HG03439 (cell line): ENCODE measurements around the gene MAD1L1.

Experiments used
- ATAC-seq: cut with Tn5 transposase; IDR thresholded peaks from one replicate; pipeline ENCODE4 v1.9.1; 2021; ENCODE audit warnings: mild to moderate bottlenecking, moderate library complexity; ENCODE audit not compliant: unreplicated experiment

Gene MAD1L1

DNA sequence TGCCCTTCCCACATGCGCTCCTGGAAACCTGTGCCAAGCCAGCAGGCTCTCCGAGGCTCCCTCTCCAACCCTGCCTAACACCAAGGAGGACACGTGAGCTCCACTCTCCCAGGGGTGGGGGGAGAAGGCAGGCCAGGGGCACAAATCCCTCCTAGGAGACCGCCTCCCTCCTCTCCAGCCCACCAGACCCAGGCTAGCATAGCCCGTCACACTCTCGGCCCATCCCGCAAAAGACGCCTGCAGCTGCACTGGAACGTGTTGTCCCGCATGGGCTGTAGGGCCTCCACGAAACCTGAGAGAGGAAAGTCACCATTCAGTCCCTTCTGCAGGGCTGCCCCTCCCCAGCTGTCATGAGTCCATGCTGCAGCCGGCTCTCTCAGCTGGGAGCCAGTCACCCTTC is 126.3 kb downstream of the MAD1L1 start:
- ATAC-seq, result no peak

DNA sequence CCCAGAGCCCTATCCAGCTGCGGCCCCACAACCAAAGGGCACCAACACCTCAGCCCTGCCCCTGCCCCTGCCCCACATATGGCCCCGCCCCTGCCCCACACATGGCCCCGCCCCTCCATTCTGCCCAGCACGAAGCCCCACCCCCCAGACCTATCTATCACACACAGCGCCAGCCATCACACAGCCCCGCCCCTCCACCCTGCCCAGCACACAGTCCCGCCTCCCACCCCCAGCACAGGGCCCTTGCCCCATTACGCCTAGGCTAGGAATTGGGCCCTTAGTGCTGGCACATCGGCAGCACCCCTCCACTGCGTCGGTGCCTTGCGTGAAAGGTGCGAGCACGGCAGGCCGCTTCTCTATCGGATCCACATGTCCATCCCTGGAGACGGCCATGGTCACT is 126.8 kb downstream of the MAD1L1 start:
- no peak for ATAC-seq

DNA sequence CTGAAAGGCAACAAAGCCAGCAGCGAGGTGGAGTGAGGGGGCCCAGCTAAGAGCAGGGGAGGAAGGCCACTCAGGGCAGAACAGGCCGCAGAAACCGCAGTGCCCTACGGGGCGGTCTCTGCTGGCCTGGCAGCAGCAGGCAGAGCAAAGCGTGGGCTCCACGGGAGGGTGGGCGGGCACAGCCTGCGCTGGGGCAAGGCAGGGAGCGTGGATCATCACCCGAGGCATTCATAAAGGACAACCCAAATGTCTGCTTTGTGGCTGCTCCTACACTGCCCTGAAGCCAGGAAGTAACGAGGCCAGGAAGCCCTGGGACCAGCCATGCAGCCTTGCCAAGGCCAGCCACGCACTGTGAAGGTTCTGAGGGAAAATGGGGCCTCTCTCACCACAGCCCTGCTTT is 127.5 kb downstream of the MAD1L1 start:
- ATAC-seq, result no peak

DNA sequence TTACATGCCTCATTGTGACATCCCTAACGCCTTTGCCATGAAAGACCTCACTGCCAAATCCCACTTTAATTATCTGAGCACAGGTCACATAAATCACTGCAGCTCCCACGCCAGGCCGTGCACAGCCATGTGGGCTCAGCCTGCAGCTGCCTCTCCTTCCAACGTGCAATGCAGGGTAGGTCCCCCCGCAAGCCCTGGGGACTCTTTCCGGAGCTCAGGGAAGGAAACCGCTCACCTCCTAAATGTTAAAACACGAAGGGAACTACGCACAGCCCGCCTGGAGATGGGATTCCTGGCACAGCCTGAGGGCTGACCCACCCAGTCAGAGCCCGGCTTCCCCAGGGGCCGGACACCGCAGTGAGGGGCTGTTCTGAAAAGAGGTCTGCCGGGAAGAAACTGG is 128.0 kb downstream of the MAD1L1 start:
- no peak for ATAC-seq

DNA sequence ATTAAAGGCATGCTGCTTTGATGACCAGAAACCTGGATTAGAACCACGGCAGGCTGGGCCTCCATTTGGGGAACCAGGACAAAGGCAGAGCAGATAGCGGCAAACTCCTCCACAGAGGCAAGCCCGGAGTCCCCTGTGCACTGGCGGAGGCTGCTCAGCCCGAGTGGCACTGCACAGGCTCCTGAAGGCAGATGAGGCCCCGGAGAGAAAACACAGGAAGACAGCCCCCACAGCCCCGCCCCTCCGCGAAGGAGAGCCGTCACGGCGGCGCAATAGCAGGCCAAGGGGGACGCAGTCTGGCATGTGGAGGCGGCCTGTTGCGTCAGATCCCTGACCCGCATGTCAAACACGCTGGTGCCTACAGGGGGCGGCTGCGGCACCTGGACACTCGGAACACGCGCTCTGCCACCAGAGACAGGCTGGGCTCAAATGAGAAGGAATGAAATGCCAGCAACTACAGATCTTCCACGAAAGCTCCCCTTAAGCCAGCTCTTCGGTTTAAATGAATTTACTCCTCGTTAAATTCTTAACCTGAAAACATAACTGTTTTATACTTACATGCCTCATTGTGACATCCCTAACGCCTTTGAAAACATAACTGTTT is 128.5 kb downstream of the MAD1L1 start:
- ATAC-seq, result no peak

DNA sequence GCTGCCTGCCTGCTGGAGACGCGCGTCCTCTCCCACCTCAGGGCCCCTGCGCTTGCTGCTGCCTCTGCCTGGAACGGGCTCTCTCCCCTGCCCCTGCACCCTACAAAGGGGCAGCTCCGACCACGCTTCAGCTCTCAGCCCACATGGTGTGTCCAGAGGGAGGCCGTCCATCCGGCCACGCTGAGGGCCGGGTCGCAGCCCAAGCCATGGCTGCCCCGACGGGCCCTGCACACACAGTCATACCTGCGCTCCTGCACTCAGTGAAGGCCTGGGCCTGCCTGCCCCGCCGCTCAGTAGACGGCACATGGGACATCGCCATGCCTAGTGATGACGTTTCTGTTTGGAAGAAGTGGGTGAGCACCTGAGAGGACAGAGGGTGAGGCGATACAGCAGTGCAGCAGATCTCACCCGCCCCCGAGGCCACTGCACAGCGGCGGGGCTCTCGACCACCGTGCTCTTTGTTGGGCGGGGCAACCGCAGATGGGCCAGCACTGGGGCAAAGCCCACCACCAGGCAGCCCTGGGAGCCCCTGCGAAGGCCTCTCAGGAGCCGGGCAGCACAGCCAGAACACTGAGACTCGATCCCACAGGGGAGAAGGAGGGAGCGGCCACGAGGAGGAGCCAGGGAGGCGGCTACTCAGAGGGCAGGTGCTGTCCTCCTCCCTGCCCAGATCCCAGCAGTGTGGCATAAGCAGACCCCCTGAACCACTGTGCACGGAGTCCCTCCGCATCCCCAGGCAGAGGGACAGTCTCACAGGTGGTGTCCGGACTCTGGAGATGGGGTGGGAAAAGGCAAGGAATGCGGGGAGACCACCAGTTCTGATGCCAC is 129.5 kb downstream of the MAD1L1 start:
- ATAC-seq, result no peak

- ATAC-seq, result no peak
These were observed 130.4 kb downstream of the MAD1L1 start for GRCh38 chr7:2102375-2102723.

- ATAC-seq, result no peak
These were observed 130.9 kb downstream of the MAD1L1 start for GRCh38 chr7:2101630-2102374.

DNA sequence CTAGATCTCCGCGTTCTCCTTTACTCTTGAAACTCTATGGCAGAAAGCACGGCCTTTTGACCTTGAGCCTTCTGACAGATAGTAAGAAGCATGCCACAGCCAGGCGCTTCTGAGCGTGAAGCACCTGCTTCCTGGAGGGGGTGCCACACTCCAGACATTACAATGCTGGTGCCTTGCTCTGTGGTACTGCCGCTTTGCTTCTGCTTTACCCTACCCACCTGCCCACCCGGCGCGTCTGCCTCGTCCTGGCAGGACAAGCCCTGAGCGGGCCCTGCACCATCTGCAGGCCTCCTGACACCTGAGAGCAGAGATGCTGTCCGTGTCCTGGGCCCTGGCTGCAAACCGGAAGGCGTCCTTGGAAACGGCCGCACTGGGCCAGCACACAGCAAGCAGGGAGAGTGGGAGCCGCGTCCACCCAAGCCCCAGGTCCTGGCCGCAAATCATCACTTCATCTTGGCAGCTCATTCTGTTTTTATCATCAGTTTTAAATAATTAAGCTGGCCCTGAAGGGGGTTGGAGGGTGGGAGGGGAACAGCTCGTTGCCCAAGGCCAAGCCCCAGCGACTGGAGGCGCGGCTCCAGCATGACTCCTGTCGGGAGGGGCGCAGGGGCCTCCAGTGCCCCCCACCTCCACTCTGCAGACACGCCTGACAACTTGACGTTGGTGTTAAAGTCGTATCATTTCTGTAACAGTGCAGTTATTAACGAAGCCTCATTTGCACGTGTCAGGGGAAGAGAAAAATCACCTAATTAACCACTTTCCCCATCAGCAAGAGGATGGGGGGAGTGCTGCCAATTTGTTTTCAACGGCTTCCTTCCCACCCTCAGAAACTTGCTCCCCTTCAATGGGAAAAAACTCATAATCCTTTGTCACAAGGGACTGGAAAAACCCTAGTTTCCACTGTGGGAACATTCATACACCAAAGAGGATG is 132.2 kb downstream of the MAD1L1 start:
- peak; percentile 60 for ATAC-seq

- ATAC-seq, result no peak
These were observed 133.4 kb downstream of the MAD1L1 start for GRCh38 chr7:2099048-2099957.

GRCh38 chr7:2098496-2098895 is 134.2 kb downstream of the MAD1L1 start:
- ATAC-seq, result no peak

GRCh38 chr7:2098056-2098455 is 134.7 kb downstream of the MAD1L1 start:
- ATAC-seq, result no peak

DNA sequence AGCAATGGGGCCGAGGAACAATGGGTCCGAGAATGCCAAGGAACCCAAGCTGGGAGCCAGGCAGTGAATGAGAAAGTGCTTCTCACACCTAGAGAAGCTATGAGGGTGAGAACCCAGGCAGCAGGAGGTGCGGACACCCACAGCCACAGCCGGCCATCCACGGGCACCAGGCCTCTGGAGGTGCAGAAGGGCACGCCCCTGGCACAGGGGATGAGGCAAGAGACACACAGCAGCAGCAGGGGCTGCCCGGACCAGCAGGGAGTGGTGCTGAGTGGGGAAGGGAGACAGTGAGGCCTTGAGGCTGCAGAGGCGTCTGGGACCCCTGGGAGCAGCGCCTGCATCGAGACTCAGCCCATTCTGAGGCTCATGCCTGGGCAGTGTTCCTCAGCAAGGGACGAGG is 135.3 kb downstream of the MAD1L1 start:
- ATAC-seq, result no peak

GRCh38 chr7:2096692-2097387 is 135.9 kb downstream of the MAD1L1 start:
- ATAC-seq, result no peak

DNA sequence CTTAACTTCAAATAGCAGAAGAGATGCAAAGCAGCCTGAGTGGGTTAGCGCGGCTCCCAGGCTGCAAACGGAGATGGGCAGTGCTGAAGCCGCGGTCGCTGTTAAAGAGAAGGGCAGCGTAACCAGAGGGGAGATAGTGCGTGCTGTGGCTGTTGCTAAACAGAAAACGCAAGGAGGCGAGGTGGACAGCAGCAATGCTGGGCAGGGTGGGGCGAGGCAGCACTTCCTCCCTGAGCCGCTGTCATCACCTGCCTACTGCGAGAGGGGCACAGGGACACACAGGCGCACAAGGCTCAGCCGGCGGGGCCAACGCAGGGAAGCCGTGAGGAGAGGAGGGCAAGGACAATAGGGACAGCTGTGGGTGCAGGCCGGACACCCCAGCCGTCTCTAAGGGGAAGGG is 137.3 kb downstream of the MAD1L1 start:
- no peak for ATAC-seq

GRCh38 chr7:2094454-2095045 is 138.2 kb downstream of the MAD1L1 start:
- no peak for ATAC-seq

DNA sequence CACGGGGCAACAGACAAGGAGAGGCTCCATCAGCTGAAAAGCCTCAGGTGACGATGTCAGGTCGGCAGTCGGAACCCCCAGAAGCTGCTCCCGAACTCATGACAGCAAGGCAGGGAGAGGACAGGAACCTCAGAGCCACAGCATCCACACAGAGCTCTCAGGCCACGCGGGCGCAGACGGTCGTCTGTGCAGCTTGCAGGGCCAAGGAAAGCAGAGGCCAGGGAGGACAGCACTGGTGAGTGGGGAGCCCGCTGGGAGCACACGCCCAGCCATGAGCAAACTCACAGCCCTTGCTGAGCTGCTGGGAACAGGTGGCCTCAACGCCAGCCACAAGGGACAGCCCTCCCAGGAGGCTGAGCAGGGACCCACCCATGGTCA is 138.9 kb downstream of the MAD1L1 start:
- no peak for ATAC-seq

- ATAC-seq, result no peak
These were observed 139.4 kb downstream of the MAD1L1 start for GRCh38 chr7:2093215-2093842.

DNA sequence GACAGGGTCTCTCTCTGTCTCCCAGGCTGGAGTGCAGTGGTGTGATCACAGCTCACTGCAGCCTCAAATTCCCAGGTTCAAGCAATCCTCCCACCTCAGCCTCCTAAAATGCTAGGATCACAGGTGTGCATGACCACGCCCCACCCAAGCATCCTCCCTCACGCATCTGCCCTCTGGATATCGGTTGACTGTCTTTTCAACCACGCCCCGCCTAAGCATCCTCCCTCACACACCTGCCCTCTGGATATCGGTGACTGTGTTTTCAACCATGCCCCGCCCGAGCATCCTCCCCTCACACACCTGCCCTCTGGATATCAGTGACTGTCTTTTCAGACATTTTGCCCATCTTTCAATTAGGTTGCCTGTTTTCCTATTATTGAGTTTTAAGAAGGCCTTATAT is 140.5 kb downstream of the MAD1L1 start:
- ATAC-seq, result no peak
